OCI-LY7 (cell line): ENCODE measurements around the gene CNTNAP5. TPM values are rescaled to one million over a fixed set of nuclear protein-coding genes. Genes with fewer than 3 reads are reported as not detected.

Source experiments
- BruUV-seq: library from RNA; stranded (reverse); fragments of 400-500 nt; replicated peaks from 2 replicates; lab custom pipeline; 2021; lab: Mats Ljungman, UMichigan
- CTCF ChIA-PET: fragments of 300-600 bp; sonication (Branson Sonifier 250); formaldehyde crosslinking; loops from one replicate; lab custom pipeline; 2022; ENCODE audit warnings: antibody characterized with exemption; ENCODE audit not compliant: unreplicated experiment; lab: Charles Lee
- POLR2A ChIA-PET: fragments of 300-600 bp; sonication (Branson Sonifier 250); formaldehyde crosslinking; loops from one replicate; lab custom pipeline; 2022; ENCODE audit warnings: antibody characterized with exemption; lab: Charles Lee
- DNase-seq: peaks from one replicate; pipeline ENCODE4 v3.0.0-alpha.2; 2015; ENCODE audit warnings: low spot score
- H2AFZ ChIP-seq: fragments of 200-600 bp; sonication (generic), shearing (Covaris generic); 2 replicates; pipeline ENCODE4 v1.6.1; 2014; ENCODE audit warnings: mild to moderate bottlenecking, antibody characterized with exemption, low read length, moderate library complexity
- H3K27ac ChIP-seq: fragments of 200-600 bp; sonication (generic); 2 replicates; pipeline ENCODE4 v1.5.1; 2014; ENCODE audit warnings: mixed run types, low read depth, mild to moderate bottlenecking, moderate library complexity, low read length, inconsistent platforms; ENCODE audit not compliant: poor library complexity, severe bottlenecking
- H3K36me3 ChIP-seq: fragments of 200-600 bp; sonication (generic); 2 replicates; pipeline ENCODE4 v1.6.1; 2014; ENCODE audit warnings: mild to moderate bottlenecking, antibody characterized with exemption, low read length, moderate library complexity, mixed read lengths; ENCODE audit not compliant: insufficient read depth
- H3K4me1 ChIP-seq: fragments of 200-600 bp; sonication (generic); 2 replicates; pipeline ENCODE4 v1.5.1; 2014; ENCODE audit warnings: mild to moderate bottlenecking, low read length; ENCODE audit not compliant: insufficient read depth, poor library complexity, severe bottlenecking
- H3K4me2 ChIP-seq: fragments of 200-600 bp; sonication (generic); 2 replicates; pipeline ENCODE4 v1.6.1; 2014; ENCODE audit warnings: mild to moderate bottlenecking, low read length
- H3K4me3 ChIP-seq: fragments of 200-600 bp; sonication (generic); 2 replicates; pipeline ENCODE4 v1.5.1; 2014; ENCODE audit warnings: mild to moderate bottlenecking, low read depth, low read length; ENCODE audit not compliant: poor library complexity, severe bottlenecking
- H3K79me2 ChIP-seq: fragments of 200-600 bp; sonication (generic); 2 replicates; pipeline ENCODE4 v1.6.1; 2016; ENCODE audit warnings: low read depth, mild to moderate bottlenecking, low read length, moderate library complexity, mixed read lengths; ENCODE audit not compliant: insufficient read depth
- H3K9me2 ChIP-seq: fragments of 200-600 bp; sonication (generic); 2 replicates; pipeline ENCODE4 v1.6.1; 2016; ENCODE audit warnings: mild to moderate bottlenecking, low read length, mixed read lengths; ENCODE audit not compliant: insufficient read depth
- H3K9me3 ChIP-seq: fragments of 200-600 bp; sonication (generic); 2 replicates; pipeline ENCODE4 v1.6.1; 2014; ENCODE audit warnings: mild to moderate bottlenecking, mixed run types, low read length, mixed read lengths
- H4K20me1 ChIP-seq: fragments of 200-600 bp; sonication (generic); 2 replicates; pipeline ENCODE4 v1.6.1; 2014; ENCODE audit warnings: mild to moderate bottlenecking, antibody characterized with exemption, low read length, moderate library complexity, mixed read lengths; ENCODE audit not compliant: insufficient read depth
- CTCF ChIP-seq: fragments of 200-600 bp; sonication (generic); conservative IDR thresholded peaks from 2 replicates; pipeline ENCODE4 v1.5.1; 2014; ENCODE audit warnings: mild to moderate bottlenecking, antibody characterized with exemption, low read length, moderate library complexity, mixed read lengths
- EZH2phosphoT487 ChIP-seq: fragments of 200-600 bp; sonication (generic); IDR thresholded peaks from 2 replicates; pipeline ENCODE4 v1.6.1; 2018; ENCODE audit warnings: low read depth, borderline replicate concordance, mild to moderate bottlenecking, mixed run types, antibody characterized with exemption, low read length, moderate library complexity, mixed read lengths
- intact Hi-C: fragments of 100-400 bp; cut with micrococcal nuclease; formaldehyde crosslinking; loops from one replicate; pipeline ENCODE4 v1.10.0; 2022; ENCODE audit not compliant: unreplicated experiment
- total RNA-seq, 2 experiments: library from RNA; depleted of rRNA in 1 of 2; stranded (reverse); fragments of >200 nt in 1 of 2; shearing (Covaris generic) in 1 of 2; gene quantifications; 2 replicates each; pipeline ENCODE4 v1.2.3, GENCODE V29; 2014 to 2022

CNTNAP5 gene
- total RNA-seq, 2 experiments from 2014 or later = not detected

GRCh38 chr2:124257120-124257519 lies 232.0 kb downstream of the CNTNAP5 start:
- ChIA-PET CTCF (no interaction called here), POLR2A (interaction anchor here (0.8 kb wide), 1 partner anchor 8 kb away, joined by 3 read pairs; no protein-coding TSS in a partner anchor)
- H3K27ac ChIP-seq = no peak overlapping the region
- TF ChIP-seq CTCF (no peak), EZH2phosphoT487 (no peak)
- H4K20me1 ChIP-seq = no peaks in the 10 kb centered on the region
- intact Hi-C loops = no loop called here
- H3K36me3 ChIP-seq = no peaks in the 10 kb centered on the region
- no peaks in the 10 kb centered on the region for H3K4me1 ChIP-seq
- H2AFZ ChIP-seq = no peak overlapping the region
- DNase-seq = no peak
- H3K9me2 ChIP-seq = no peaks in the 10 kb centered on the region
- no peak overlapping the region for H3K4me2 ChIP-seq
- no peaks in the 10 kb centered on the region for H3K9me3 ChIP-seq
- H3K4me3 ChIP-seq = no peak overlapping the region
- BruUV-seq = no TSS peak
- H3K79me2 ChIP-seq = no peaks in the 10 kb centered on the region

GRCh38 chr2:124258140-124258880 lies 233.2 kb downstream of the CNTNAP5 start:
- Histone ChIP-seq H3K9me2 (no peaks in the 10 kb centered on the region), H3K27ac (no peak overlapping the region), H3K4me3 (no peak overlapping the region), H4K20me1 (no peaks in the 10 kb centered on the region), H3K9me3 (no peaks in the 10 kb centered on the region), H3K4me2 (no peak overlapping the region), H3K4me1 (no peaks in the 10 kb centered on the region), H3K79me2 (no peaks in the 10 kb centered on the region), H3K36me3 (no peaks in the 10 kb centered on the region), H2AFZ (no peak overlapping the region)
- ChIA-PET POLR2A (no interaction called here), CTCF (no interaction called here)
- no TSS peak for BruUV-seq
- no peak for DNase-seq
- TF ChIP-seq EZH2phosphoT487 (no peak), CTCF (no peak)
- intact Hi-C loops = no loop called here

- Histone ChIP-seq H3K4me2 (no peak overlapping the region), H3K4me3 (no peak overlapping the region), H2AFZ (no peak overlapping the region), H4K20me1 (no peaks in the 10 kb centered on the region), H3K9me3 (no peaks in the 10 kb centered on the region), H3K9me2 (no peaks in the 10 kb centered on the region), H3K4me1 (no peaks in the 10 kb centered on the region), H3K79me2 (no peaks in the 10 kb centered on the region), H3K27ac (no peak overlapping the region), H3K36me3 (no peaks in the 10 kb centered on the region)
- intact Hi-C loops = no loop called here
- BruUV-seq = no TSS peak
- POLR2A ChIA-PET = no interaction called here
- CTCF ChIA-PET = no interaction called here
- DNase-seq = no peak
- TF ChIP-seq CTCF (no peak), EZH2phosphoT487 (no peak)
Measured at GRCh38 chr2:124261456-124261855, 236.4 kb downstream of the CNTNAP5 start.
